Nephron (organoid): ENCODE data around the gene NOVA2.
A peak's percentile ranks its signal among the peaks of the same experiment; 100 is the strongest.

ENCODE experiments used
- H3K27ac Mint-ChIP-seq, 3 experiments: 2 replicates each; pipeline ENCODE4 v1.8.0; 2020; ENCODE audit warnings: mixed read lengths in 3 of 3, mild to moderate bottlenecking in 2 of 3, moderate library complexity in 1 of 3
- H3K27me3 Mint-ChIP-seq: 2 replicates; pipeline ENCODE4 v1.8.0; 2021; ENCODE audit warnings: low read depth, mild to moderate bottlenecking, moderate library complexity, mixed read lengths
- H3K36me3 Mint-ChIP-seq: 2 replicates; pipeline ENCODE4 v1.8.0; 2020; ENCODE audit warnings: low read depth, mixed read lengths
- H3K4me1 Mint-ChIP-seq: 2 replicates; pipeline ENCODE4 v1.8.0; 2020; ENCODE audit warnings: mixed read lengths
- H3K4me3 Mint-ChIP-seq, 3 experiments: 2 replicates each; pipeline ENCODE4 v1.8.0; 2020; ENCODE audit warnings: mild to moderate bottlenecking in 3 of 3, mixed read lengths in 3 of 3, moderate library complexity in 2 of 3
- H3K9me3 Mint-ChIP-seq: 2 replicates; pipeline ENCODE4 v1.8.0; 2020; ENCODE audit warnings: mixed read lengths
- TF ChIP-seq, protein P1 (sequence below), 3 experiments: fragments of 200-600 bp; sonication (generic); IDR thresholded peaks; one replicate each; pipeline ENCODE4 v1.5.0; 2021; ENCODE audit warnings: antibody characterized with exemption in 3 of 3; ENCODE audit not compliant: unreplicated experiment in 3 of 3

Gene NOVA2

DNA sequence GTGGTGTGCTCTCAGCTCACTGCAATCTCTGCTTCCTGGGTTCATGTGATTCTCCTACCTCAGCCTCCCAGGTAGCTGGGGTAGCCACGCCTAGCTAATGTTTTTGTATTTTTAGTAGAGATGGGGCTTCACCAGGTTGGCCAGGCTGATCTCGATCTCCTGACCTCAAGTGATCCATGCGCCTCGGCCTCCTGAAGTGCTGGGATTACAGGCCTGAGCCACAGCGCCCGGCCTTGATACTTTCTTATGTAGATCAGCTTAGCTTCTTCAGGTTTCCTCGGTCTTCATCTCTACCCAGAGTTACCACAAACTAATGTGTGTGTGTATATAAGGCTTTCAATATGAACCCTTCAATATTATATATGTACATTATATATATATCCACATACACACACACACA, 11.7 kb upstream of the NOVA2 start:
- Mint-ChIP-seq H3K36me3 (no peaks in the 10 kb centered on the region), H3K27me3 (peaks cover 48% of the 10 kb centered on the region), H3K27ac (no peak overlapping the region), H3K4me1 (peaks cover 7% of the 10 kb centered on the region), H3K4me3 (no peak overlapping the region), H3K9me3 (no peaks in the 10 kb centered on the region)
- TF ChIP-seq, protein P1, sequence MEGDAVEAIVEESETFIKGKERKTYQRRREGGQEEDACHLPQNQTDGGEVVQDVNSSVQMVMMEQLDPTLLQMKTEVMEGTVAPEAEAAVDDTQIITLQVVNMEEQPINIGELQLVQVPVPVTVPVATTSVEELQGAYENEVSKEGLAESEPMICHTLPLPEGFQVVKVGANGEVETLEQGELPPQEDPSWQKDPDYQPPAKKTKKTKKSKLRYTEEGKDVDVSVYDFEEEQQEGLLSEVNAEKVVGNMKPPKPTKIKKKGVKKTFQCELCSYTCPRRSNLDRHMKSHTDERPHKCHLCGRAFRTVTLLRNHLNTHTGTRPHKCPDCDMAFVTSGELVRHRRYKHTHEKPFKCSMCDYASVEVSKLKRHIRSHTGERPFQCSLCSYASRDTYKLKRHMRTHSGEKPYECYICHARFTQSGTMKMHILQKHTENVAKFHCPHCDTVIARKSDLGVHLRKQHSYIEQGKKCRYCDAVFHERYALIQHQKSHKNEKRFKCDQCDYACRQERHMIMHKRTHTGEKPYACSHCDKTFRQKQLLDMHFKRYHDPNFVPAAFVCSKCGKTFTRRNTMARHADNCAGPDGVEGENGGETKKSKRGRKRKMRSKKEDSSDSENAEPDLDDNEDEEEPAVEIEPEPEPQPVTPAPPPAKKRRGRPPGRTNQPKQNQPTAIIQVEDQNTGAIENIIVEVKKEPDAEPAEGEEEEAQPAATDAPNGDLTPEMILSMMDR (IDR thresholded peaks at IDR 0.05; ENCODE audit: unreplicated experiment in 3 of 3), result no peak

DNA sequence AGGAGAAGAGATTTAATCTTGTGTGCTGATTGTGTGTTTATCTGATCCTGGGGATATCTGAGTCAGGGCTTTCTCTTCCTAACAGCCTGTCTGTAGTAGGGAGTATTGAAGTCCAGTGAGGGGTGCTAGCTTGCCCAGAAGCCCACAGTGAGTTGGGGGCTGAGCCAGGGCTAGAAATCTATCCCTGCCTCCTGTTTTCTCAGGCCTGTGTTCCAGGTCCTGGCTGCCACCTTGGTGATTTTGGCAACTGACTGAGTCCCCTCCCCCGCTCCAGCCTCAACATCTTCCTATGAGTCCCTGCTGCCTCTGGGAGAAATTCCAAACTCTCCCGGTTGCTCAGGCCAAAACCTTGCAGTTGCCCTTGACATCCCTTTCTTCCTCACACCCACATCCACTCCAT, 7.7 kb upstream of the NOVA2 start:
- peaks cover 7% of the 10 kb centered on the region for H3K4me1 Mint-ChIP-seq
- TF ChIP-seq, protein P1 (IDR thresholded peaks at IDR 0.05; ENCODE audit: unreplicated experiment in 3 of 3), result no peak
- H3K36me3 Mint-ChIP-seq, result no peaks in the 10 kb centered on the region
- H3K9me3 Mint-ChIP-seq, result no peaks in the 10 kb centered on the region
- peak overlapping the region in 2 of 3 experiments; percentile 15 to 46 for H3K27ac Mint-ChIP-seq
- peaks cover 61% of the 10 kb centered on the region for H3K27me3 Mint-ChIP-seq
- no peak overlapping the region for H3K4me3 Mint-ChIP-seq

DNA sequence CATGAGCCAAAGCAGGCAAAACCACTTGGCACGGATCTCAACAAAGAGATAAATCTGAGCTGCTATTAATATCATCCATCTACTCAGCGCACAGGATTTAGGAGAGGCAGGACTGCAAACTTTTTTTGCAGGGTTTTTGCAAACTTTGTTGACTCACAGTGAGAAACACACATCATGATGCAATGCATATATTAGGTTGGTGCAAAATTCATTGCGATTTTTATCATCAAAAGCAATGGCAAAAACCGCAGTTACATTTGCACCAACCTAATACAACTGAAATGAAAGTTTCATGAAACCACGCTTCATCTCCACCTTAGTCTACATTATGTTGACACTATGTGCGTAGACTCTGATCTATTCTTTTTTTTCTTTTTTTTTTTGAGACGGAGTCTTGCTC, 4.5 kb upstream of the NOVA2 start:
- Mint-ChIP-seq H3K4me3 (no peak overlapping the region), H3K9me3 (no peaks in the 10 kb centered on the region), H3K27ac (no peak overlapping the region), H3K27me3 (peaks cover 69% of the 10 kb centered on the region), H3K4me1 (peaks cover 7% of the 10 kb centered on the region), H3K36me3 (no peaks in the 10 kb centered on the region)
- TF ChIP-seq, protein P1 (IDR thresholded peaks at IDR 0.05; ENCODE audit: unreplicated experiment in 3 of 3), result no peak

DNA sequence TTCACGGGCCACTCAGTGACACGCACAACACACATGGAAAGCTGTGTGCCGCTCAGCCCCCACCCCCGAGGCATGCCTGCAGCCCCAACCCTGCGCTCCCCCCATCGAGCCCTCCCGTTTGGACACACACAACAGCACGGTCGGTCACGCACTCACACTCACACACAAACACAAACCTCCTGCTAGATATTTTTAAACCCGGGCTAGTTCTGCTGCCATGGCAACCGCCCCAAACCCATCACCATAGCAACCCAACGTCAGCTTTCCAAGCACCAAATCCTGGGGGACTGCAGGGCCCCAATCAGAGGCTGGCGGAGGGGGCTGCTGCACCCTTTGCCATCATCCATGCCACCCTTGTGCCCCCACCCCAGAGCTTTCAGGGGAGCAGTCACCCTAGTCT, 2.5 kb upstream of the NOVA2 start:
- TF ChIP-seq, protein P1 (IDR thresholded peaks at IDR 0.05; ENCODE audit: unreplicated experiment in 3 of 3), result no peak
- H3K4me3 Mint-ChIP-seq, result peak overlapping the region; percentile 4 to 10 (median 9)
- H3K27ac Mint-ChIP-seq, result peak overlapping the region in 2 of 3 experiments; percentile 4 to 11
- peaks cover 77% of the 10 kb centered on the region for H3K27me3 Mint-ChIP-seq
- H3K4me1 Mint-ChIP-seq, result peaks cover 7% of the 10 kb centered on the region
- H3K36me3 Mint-ChIP-seq, result no peaks in the 10 kb centered on the region
- no peaks in the 10 kb centered on the region for H3K9me3 Mint-ChIP-seq

DNA sequence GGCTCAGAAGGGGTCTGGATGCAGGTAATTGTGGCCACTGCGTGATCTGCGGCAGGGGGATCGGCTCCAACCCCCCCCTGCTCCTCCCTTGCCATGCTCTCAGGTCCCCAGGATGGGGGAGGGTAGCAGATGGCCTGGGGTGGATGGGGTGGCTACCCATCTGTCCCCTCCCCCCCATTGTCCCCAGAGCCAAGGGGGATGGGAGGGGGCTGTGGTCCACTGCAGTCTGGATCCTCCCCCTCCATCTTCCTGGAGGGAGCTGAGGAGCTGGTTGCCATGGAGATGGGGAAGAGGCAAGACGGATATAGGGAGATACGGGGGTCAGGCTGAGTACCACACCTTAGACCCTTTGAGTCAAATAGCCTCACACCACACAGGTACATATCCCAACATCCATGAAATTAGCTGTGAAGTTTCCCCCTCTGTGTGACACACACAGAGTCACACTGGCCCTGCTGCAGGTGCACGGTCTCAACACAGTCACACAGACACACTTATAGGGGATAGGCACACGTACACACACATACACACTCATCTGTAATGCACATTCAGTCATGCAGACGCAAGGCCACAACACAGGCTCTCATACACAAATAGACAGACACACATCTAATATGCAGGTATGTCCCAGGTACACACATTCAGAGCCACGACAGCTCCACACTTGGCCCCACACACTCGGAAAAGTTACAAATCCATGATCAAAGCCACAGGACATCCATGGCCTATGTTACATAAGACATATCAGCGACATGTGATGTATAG, 1.8 kb upstream of the NOVA2 start:
- H3K4me1 Mint-ChIP-seq, result peaks cover 5% of the 10 kb centered on the region
- H3K27me3 Mint-ChIP-seq, result peaks cover 79% of the 10 kb centered on the region
- no peaks in the 10 kb centered on the region for H3K9me3 Mint-ChIP-seq
- H3K36me3 Mint-ChIP-seq, result no peaks in the 10 kb centered on the region
- peak overlapping the region in 1 of 3 experiments; percentile 11 for H3K27ac Mint-ChIP-seq
- H3K4me3 Mint-ChIP-seq, result peak overlapping the region in 2 of 3 experiments; percentile 9 to 11
- TF ChIP-seq, protein P1 (IDR thresholded peaks at IDR 0.05; ENCODE audit: unreplicated experiment in 3 of 3), result no peak
